ENCODE data around the gene RNU5D-1. TPM values are rescaled to one million over a fixed set of nuclear protein-coding genes. Genes with fewer than 3 reads are reported as not detected.

RNU5D-1 gene
- total RNA-seq, 4 donors from 2014 or later, result not detected

DNA sequence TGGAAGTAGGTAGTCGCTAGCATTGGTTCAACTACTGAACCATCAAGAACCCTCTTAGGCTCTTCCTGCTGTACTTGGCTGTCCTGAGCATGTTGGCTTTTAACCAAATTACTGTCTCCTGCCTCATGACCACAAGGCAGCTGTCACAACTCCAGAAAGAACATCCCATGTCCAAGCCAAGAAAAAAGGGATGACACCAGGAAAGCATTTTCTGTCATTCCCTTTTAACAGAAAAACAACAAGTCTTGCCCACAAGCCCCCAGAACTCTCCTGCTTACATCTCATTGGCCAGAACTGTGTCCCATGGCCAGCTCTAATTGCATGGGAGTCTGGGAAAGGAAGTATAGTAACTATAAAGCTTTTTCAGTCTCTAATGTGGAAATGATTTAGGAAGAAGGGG lies 2.4 kb upstream of the RNU5D-1 start:
- H3K36me3 ChIP-seq, result no peaks in the 10 kb centered on the region
- TF ChIP-seq, protein P1, sequence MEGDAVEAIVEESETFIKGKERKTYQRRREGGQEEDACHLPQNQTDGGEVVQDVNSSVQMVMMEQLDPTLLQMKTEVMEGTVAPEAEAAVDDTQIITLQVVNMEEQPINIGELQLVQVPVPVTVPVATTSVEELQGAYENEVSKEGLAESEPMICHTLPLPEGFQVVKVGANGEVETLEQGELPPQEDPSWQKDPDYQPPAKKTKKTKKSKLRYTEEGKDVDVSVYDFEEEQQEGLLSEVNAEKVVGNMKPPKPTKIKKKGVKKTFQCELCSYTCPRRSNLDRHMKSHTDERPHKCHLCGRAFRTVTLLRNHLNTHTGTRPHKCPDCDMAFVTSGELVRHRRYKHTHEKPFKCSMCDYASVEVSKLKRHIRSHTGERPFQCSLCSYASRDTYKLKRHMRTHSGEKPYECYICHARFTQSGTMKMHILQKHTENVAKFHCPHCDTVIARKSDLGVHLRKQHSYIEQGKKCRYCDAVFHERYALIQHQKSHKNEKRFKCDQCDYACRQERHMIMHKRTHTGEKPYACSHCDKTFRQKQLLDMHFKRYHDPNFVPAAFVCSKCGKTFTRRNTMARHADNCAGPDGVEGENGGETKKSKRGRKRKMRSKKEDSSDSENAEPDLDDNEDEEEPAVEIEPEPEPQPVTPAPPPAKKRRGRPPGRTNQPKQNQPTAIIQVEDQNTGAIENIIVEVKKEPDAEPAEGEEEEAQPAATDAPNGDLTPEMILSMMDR (IDR thresholded peaks at IDR 0.05), result no peak
- no peak for TF ChIP-seq POLR2A (IDR thresholded peaks at IDR 0.05)
- peaks cover 0 to 34% (median 11%) of the 10 kb centered on the region in 3 donors for H3K4me1 ChIP-seq
- WGBS, 2 donors, result 25 to 48% methylated on average over 1 of the region's 1 CpG
- H3K27me3 ChIP-seq, result no peaks in the 10 kb centered on the region
- no peak overlapping the region for H3K4me3 ChIP-seq
- no peak for DNase-seq
- no peaks in the 10 kb centered on the region for H3K9me3 ChIP-seq
- intact Hi-C loops (cut with DNase I), result loop anchor here (5.0 kb wide), 1 partner anchor 44 kb away; the partner anchor contains the start of gene RPS8
- H3K27ac ChIP-seq, result peak overlapping the region in 2 of 4 donors; percentile 31 to 42

DNA sequence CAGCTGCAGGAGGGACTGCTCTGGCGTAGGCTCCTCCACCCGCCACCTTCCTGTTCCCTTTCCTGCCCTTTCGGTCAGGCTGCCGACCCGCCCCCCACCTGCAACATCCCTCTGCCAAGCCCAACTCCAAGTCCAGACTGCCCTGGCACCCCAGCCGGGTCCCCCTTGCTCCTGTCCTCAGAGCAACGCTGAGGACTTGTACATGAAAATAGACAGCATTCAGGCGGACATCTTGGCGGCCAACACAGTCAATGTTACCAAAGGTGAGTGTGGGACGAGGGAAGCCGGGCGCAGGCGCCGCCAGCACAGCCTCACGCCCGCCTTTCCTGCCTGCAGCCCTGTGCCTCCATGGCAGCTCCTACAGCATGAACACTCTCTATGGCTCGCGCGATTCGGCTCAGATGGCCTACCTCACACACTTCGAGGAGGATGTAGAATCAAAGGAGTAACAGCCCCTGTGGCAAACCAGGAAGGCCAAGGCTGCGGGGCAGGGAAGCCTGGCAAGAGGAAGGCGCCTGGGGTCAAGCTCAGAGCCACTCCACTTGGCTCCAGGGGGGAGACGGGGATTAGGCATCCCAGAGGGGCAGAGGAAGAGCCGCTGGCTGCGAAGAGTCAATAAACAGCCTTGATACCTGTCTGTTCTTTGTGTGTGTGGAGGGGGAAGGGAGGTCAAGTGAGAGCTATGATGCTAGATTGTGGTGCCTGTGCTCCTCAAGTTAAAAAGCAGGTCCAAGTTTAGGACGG lies 5.8 kb downstream of the RNU5D-1 start:
- H3K4me1 ChIP-seq, result peaks cover 0 to 12% (median 7%) of the 10 kb centered on the region in 3 donors
- no peaks in the 10 kb centered on the region for H3K36me3 ChIP-seq
- no peaks in the 10 kb centered on the region for H3K9me3 ChIP-seq
- DNase-seq, result no peak
- H3K27me3 ChIP-seq, result peaks cover 0 to 18% (median 0%) of the 10 kb centered on the region in 4 donors
- intact Hi-C loops (cut with DNase I), result no loop called here
- H3K4me3 ChIP-seq, result no peak overlapping the region
- TF ChIP-seq, protein P1 (IDR thresholded peaks at IDR 0.05), result no peak
- no peak for TF ChIP-seq POLR2A (IDR thresholded peaks at IDR 0.05)
- 85 to 87% methylated on average over 18 of the region's 27 CpGs for WGBS, 2 donors
- no peak overlapping the region for H3K27ac ChIP-seq

DNA sequence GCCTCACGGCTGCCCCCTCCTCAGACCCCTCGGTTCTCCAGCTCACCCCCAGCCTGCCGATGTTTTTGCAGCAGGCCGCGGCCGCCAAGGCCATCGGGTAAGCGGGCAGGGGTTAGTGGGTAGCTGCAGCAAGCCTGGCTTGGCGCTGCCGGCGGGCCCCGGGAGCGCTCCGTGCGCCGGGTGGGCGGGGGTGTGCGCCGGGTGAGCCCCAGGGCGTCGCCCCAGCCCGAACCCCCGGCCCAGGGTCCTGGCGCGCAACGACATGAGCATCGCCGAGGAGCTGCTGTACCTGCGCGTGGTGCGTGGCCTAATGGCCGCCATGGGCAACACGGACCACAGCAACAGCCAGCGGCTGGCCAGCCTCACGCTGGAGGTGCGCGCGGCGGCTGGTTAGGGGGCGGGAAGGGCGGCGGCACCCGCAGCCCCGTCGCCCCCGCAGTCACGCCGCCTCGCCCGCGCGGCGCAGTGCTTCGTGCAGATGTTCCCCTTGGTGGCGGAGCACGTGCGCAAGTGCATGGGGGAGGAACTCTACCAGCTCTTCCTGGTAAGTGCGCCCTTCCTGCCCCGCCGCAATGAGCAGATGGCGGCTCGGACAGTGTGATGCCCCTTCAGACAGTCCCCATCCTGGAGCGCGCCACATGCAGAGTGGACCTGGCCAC lies 6.5 kb downstream of the RNU5D-1 start:
- no peaks in the 10 kb centered on the region for H3K36me3 ChIP-seq
- DNase-seq, result no peak
- no peaks in the 10 kb centered on the region for H3K9me3 ChIP-seq
- no peak overlapping the region for H3K27ac ChIP-seq
- peaks cover 0 to 5% (median 4%) of the 10 kb centered on the region in 3 donors for H3K4me1 ChIP-seq
- WGBS, 2 donors, result 76 to 100% methylated on average over 1 to 9 of the region's 64 CpGs
- no peak overlapping the region for H3K4me3 ChIP-seq
- TF ChIP-seq, protein P1 (IDR thresholded peaks at IDR 0.05), result no peak
- TF ChIP-seq POLR2A (IDR thresholded peaks at IDR 0.05), result no peak
- peaks cover 0 to 18% (median 0%) of the 10 kb centered on the region in 4 donors for H3K27me3 ChIP-seq
- intact Hi-C loops (cut with DNase I), result no loop called here

DNA sequence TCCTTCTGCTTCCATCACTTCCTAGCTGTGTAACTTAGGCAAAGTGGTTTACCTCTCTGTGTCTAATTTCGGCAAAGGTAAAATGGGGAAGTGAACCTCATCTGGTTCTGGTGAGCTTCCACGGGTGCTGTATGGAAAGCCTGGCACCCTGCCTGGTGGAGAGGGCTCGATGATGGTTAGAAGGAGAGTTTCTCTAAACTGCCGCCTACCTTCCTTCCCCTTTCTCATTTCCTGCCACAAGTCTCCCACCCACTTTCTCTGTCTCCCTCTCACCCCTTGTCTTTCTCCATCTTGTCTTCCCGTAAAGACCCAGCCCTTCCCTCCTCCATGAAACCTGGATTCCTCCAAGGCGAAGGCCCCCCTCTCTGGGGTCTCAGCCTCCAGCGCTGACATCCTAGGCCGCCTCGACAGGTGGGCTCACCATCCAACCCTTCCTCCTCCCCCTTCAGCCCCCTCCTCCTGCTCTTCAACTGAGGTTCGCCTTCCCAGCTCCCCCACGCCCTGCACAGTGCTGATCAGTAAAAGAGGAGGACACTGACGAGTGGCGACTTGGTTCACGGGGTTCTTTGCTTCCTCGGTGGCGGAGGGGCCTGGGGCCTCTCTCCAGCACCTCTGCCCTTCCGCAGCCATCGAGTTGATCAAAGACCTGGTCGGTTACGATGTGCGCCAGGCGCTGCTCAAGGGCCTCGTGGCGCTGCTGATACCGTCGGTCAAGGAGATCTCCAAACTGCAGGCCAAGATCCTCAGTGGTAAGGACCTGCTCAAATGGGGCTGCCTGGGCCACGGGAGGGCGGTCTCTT lies 7.3 kb downstream of the RNU5D-1 start:
- no peak overlapping the region for H3K4me3 ChIP-seq
- 63 to 69% methylated on average over 17 to 22 of the region's 28 CpGs for WGBS, 2 donors
- no peaks in the 10 kb centered on the region for H3K36me3 ChIP-seq
- TF ChIP-seq, protein P1 (IDR thresholded peaks at IDR 0.05), result no peak
- no peak for TF ChIP-seq POLR2A (IDR thresholded peaks at IDR 0.05)
- no peak overlapping the region for H3K27ac ChIP-seq
- peaks cover 0 to 4% (median 0%) of the 10 kb centered on the region in 3 donors for H3K4me1 ChIP-seq
- no peak for DNase-seq
- intact Hi-C loops (cut with DNase I), result no loop called here
- no peaks in the 10 kb centered on the region for H3K9me3 ChIP-seq
- H3K27me3 ChIP-seq, result peaks cover 0 to 21% (median 0%) of the 10 kb centered on the region in 4 donors
